ENCODE data around the gene FRMPD3.

Gene FRMPD3

DNA sequence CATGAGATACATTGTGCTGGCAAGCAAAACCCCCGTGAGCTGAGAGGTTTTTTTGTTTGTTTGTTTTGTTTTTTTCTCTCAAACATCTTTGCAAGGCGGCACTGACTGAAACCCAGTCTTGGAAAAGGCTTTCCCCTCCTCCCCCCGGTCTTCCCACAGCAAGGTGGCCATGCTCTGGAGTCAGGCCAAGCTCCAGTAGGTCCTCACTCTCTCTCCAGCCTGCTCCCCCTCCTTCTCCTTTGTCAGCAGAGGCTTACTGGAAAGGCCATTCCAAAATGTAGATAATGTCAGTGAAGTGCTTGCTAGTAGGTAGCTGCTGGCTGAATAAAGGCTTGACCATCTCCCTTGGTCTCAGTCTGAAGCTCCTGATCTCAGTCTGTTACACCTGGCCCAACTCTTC lies 32.6 kb downstream of the FRMPD3 start:
- no peak for DNase-seq

DNA sequence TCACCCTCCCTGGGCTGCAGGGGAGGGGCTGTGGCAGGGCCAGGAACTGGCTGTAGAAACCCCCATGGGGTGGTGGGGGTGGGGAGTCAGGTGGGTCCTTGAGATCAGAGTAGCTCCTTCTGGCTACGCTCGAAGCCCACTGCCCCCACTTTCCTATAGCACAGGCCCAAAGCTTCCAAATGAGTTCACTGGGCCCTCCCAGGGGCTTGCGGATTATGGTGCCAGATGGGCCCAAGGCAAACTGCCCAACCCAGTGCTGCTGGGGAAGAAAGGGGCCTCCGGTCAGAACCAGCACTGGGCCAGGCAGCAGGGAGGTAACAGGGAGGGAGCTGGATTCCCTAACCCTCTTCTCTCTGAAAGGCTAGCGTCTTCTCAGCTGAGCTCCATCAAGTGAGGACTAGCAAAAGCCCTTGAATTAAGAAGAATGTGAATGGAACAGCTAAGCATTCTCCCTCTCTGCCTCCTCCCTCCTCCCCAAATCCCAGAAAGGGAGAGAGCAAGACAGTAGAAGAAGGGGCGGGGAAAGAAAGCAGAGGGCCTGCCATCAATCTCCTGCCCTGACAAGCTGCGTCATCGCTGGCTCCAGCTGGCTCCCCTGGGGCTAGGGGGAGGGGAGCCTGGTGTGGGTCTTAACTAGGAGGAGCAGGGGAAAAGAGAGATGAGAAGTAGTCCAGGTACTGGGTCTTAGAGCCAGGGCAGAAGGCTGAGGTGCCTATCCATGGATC lies 34.7 kb downstream of the FRMPD3 start:
- DNase-seq, result no peak

DNA sequence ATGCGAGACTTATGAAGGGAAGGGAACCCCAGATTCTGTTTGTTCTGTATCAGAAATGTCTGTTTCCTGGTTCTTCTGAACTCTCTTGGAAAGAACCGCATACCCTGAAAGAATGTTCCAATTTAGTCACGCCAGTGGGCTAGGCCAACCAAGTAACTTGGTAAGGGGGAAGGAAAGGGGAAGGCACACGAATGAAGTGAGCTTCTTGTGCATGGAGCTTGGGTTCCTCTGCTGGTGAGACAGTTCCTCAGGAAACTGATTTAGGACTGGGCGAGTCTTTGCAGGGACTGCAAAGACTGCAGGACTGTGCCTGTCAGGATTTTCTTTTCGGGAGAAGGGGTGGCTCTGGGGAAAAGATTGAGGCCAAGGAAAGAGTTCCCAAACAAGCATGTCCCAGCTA lies 35.6 kb downstream of the FRMPD3 start:
- DNase-seq, result no peak

DNA sequence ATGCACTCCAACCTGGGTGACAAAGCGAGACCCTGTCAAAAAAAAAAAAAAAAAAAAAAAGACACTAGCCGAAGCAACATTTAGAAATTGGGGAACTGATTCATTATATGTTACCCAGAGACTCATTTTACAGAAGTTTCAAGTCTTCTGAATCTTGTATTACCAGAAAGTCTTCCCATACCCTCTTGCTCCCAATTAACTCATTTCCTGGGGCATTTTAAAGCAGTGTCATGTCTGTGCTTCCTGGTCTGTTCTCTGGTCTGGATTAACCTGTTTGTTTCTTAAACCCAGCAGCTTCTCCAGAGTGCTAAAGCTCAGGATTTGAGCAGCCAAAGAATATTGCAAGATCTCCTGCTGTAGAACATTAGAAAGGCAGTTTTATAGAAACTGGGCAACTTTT lies 43.7 kb downstream of the FRMPD3 start:
- no peak for DNase-seq

DNA sequence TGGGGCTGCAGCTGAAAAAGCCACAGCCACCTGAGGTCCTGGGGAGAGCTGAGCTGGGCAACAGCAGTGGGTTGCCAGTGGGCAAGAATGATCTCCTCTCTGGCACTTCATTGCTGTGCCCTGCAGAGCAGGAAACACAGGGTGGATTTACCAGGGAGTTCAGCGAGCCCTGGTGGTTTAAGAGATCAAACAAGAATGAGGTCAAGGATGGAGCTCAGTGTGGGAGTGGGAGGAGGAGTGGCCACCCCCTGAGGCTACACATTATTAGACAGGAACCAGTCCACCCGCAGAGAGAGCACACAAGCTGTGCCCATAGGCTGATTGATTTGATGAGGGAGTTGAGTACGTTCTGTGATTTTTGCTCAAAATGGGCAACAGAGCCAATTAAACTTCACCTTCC lies 47.3 kb downstream of the FRMPD3 start:
- DNase-seq, result no peak
